GM12878 (cell line): ENCODE data around the gene FAM186B. TPM values are rescaled to one million over a fixed set of nuclear protein-coding genes. Genes with fewer than 3 reads are reported as not detected.

Source experiments
- ATAC-seq: fragments of 200-7000 bp; cut with Tn5 transposase; 3 replicates; pipeline ENCODE4 v1.9.1; 2020; ENCODE audit warnings: mild to moderate bottlenecking, moderate library complexity
- BruUV-seq: library from RNA; stranded (reverse); fragments of 400-500 nt; replicated peaks from 2 replicates; lab custom pipeline; 2021; lab: Mats Ljungman, UMichigan
- CTCF ChIA-PET: fragments of 300-600 bp; sonication (Branson Sonifier 250); formaldehyde crosslinking; extraction: SDS; loops from one replicate; lab custom pipeline; 2021; ENCODE audit warnings: inconsistent platforms; lab: Yijun Ruan, JAX
- POLR2A ChIA-PET: fragments of 350-600 bp; formaldehyde crosslinking; extraction: SDS; loops from one replicate; lab custom pipeline; 2021; ENCODE audit warnings: inconsistent platforms; lab: Charles Lee
- RAD21 ChIA-PET: fragments of 300-600 bp; sonication (Branson Sonifier 250); formaldehyde crosslinking; loops from one replicate; lab custom pipeline; 2023; ENCODE audit warnings: antibody characterized with exemption; ENCODE audit not compliant: unreplicated experiment; lab: Charles Lee
- SMC1A ChIA-PET: fragments of 300-600 bp; sonication (Branson Sonifier 250); formaldehyde crosslinking; loops from one replicate; lab custom pipeline; 2023; ENCODE audit not compliant: unreplicated experiment, uncharacterized antibody; lab: Charles Lee
- DNase-seq: peaks from one replicate; pipeline ENCODE4 v3.0.0-alpha.2; 2011; ENCODE audit warnings: low read depth, low spot score
- FAIRE-seq: peaks from 3 replicates; lab custom pipeline; 2011; peaks lifted over from hg19 to GRCh38; lab: Jason Lieb, UNC
- H2AFZ ChIP-seq: 2 replicates; pipeline ENCODE4 v1.6.0; 2011; ENCODE audit warnings: low read depth, low read length, control low read depth; ENCODE audit not compliant: control insufficient read depth
- H3K27ac ChIP-seq: 2 replicates; pipeline ENCODE4 v1.5.1; 2011; ENCODE audit warnings: control low read depth; ENCODE audit not compliant: control insufficient read depth, insufficient read depth
- H3K27me3 ChIP-seq, 2 experiments: replicated peaks in 1 of 2; 2 replicates each; pipeline versions ENCODE4 v1.6.0 to v1.6.1; 2011; ENCODE audit warnings: low read length in 1 of 2; ENCODE audit not compliant: control insufficient read depth in 2 of 2, insufficient read depth in 2 of 2
- H3K36me3 ChIP-seq, 2 experiments: 2 replicates each; pipeline ENCODE4 v1.5.1; 2011; ENCODE audit warnings: low read length in 1 of 2; ENCODE audit not compliant: control insufficient read depth in 2 of 2, insufficient read depth in 2 of 2
- H3K4me1 ChIP-seq: 2 replicates; pipeline ENCODE4 v1.6.1; 2011; ENCODE audit warnings: mild to moderate bottlenecking, low read length, moderate library complexity, mixed read lengths; ENCODE audit not compliant: control insufficient read depth, insufficient read depth
- H3K4me2 ChIP-seq: 2 replicates; pipeline ENCODE4 v1.6.0; 2011; ENCODE audit warnings: control low read depth; ENCODE audit not compliant: control insufficient read depth, insufficient read depth
- H3K4me3 ChIP-seq: fragments of 200-600 bp; sonication (generic); 2 replicates; pipeline ENCODE4 v1.5.1; 2016
- H3K79me2 ChIP-seq: 2 replicates; pipeline ENCODE4 v1.6.0; 2011; ENCODE audit warnings: low read length; ENCODE audit not compliant: control insufficient read depth, insufficient read depth
- H3K9ac ChIP-seq: 2 replicates; pipeline ENCODE4 v1.8.0; 2011; ENCODE audit warnings: low read length, control low read depth, mixed read lengths; ENCODE audit not compliant: control insufficient read depth, insufficient read depth
- H3K9me3 ChIP-seq: replicated peaks from 3 replicates; pipeline ENCODE4 v1.5.1; 2011; ENCODE audit warnings: mild to moderate bottlenecking, low read length; ENCODE audit not compliant: control insufficient read depth, insufficient read depth
- H4K20me1 ChIP-seq: 2 replicates; pipeline ENCODE4 v1.6.0; 2011; ENCODE audit not compliant: control insufficient read depth, insufficient read depth
- CBFB ChIP-seq: IDR thresholded peaks from 2 replicates; pipeline ENCODE4 v1.6.1; 2016; ENCODE audit warnings: antibody characterized with exemption, low read depth
- E2F4 ChIP-seq: IDR thresholded peaks from 2 replicates; pipeline ENCODE4 v1.6.1; 2012; ENCODE audit warnings: low read depth, low read length, improper control_type of control experiment
- EGR1 ChIP-seq, 2 experiments: IDR thresholded peaks; 1 replicate in 1 of 2; 2 replicates in 1 of 2; pipeline ENCODE4 v1.6.1; 2011 to 2012; ENCODE audit warnings: low read depth in 2 of 2, low read length in 2 of 2, borderline replicate concordance in 1 of 2, mild to moderate bottlenecking in 1 of 2, moderate library complexity in 1 of 2
- EP300 ChIP-seq, 2 experiments: fragments of 150-350 bp in 1 of 2; IDR thresholded peaks; 2 replicates each; pipeline ENCODE4 v1.6.1; 2011 to 2012; ENCODE audit warnings: low read depth in 2 of 2, low read length in 2 of 2, borderline replicate concordance in 1 of 2, improper control_type of control experiment in 1 of 2, inconsistent platforms in 1 of 2; ENCODE audit not compliant: control insufficient read depth in 1 of 2
- ETV6 ChIP-seq, 2 experiments: fragments of 450-650 bp in 1 of 2; IDR thresholded peaks in 1 of 2; conservative IDR thresholded peaks in 1 of 2; 2 replicates each; pipeline ENCODE4 v1.6.1; 2014; ENCODE audit warnings: antibody characterized with exemption in 1 of 2, borderline replicate concordance in 1 of 2, low read depth in 1 of 2, mild to moderate bottlenecking in 1 of 2, moderate library complexity in 1 of 2
- IRF5 ChIP-seq: fragments of 450-650 bp; IDR thresholded peaks from 2 replicates; pipeline ENCODE4 v1.6.1; 2017; ENCODE audit warnings: borderline replicate concordance
- MYB ChIP-seq: fragments of 150-350 bp; IDR thresholded peaks from 2 replicates; pipeline ENCODE4 v1.6.1; 2014; ENCODE audit warnings: mild to moderate bottlenecking, low read depth, low read length, borderline replicate concordance
- NBN ChIP-seq: fragments of 450-650 bp; IDR thresholded peaks from 2 replicates; pipeline ENCODE4 v1.6.1; 2016
- NR2C2 ChIP-seq: IDR thresholded peaks from 2 replicates; pipeline ENCODE4 v1.6.1; 2011; ENCODE audit warnings: borderline replicate concordance, low read depth; ENCODE audit not compliant: control insufficient read depth, insufficient read length
- PBX3 ChIP-seq: IDR thresholded peaks from 2 replicates; pipeline ENCODE4 v1.6.1; 2011; ENCODE audit warnings: mild to moderate bottlenecking, low read depth, low read length, moderate library complexity; ENCODE audit not compliant: insufficient replicate concordance
- POLR2A ChIP-seq: IDR thresholded peaks from 2 replicates; pipeline ENCODE4 v1.6.1; 2011; ENCODE audit warnings: low read depth, mild to moderate bottlenecking, low read length
- SIN3A ChIP-seq: IDR thresholded peaks from 2 replicates; pipeline ENCODE4 v1.6.1; 2012; ENCODE audit warnings: low read depth, low read length, improper control_type of control experiment
- SP1 ChIP-seq: IDR thresholded peaks from one replicate; pipeline ENCODE4 v1.6.1; 2011; ENCODE audit warnings: low read depth, low read length
- TCF12 ChIP-seq: IDR thresholded peaks from 2 replicates; pipeline ENCODE4 v1.6.1; 2011; ENCODE audit warnings: low read depth, mild to moderate bottlenecking, low read length
- TCF3 ChIP-seq: IDR thresholded peaks from 2 replicates; pipeline ENCODE4 v1.6.1; 2012; ENCODE audit warnings: low read depth, mild to moderate bottlenecking, low read length, borderline replicate concordance; ENCODE audit not compliant: insufficient read depth
- USF2 ChIP-seq: IDR thresholded peaks from 2 replicates; pipeline ENCODE4 v1.6.1; 2011; ENCODE audit warnings: low read depth, low read length, improper control_type of control experiment, borderline replicate concordance
- ZNF24 ChIP-seq: fragments of 450-650 bp; IDR thresholded peaks from 2 replicates; pipeline ENCODE4 v1.6.1; 2017; ENCODE audit warnings: antibody characterized with exemption, mild to moderate bottlenecking
- WGBS: methylation state at CpG from one replicate; pipeline ENCODE4 v1.1.6; 2016; ENCODE audit warnings: low lambda C conversion rate; ENCODE audit not compliant: insufficient replicate concordance, insufficient coverage; ENCODE audit errors: missing lambda C conversion rate; 5-methylcytosine and 5-hydroxymethylcytosine counted together
- in situ Hi-C: fragments of 300-500 bp; cut with MboI; formaldehyde crosslinking; loops from 9 replicates; pipeline ENCODE4 v1.14.3; 2018; ENCODE audit warnings: mixed read lengths
- intact Hi-C: fragments of 100-400 bp; cut with micrococcal nuclease; formaldehyde crosslinking; loops from one replicate; pipeline ENCODE4 v1.14.2; 2022; ENCODE audit not compliant: unreplicated experiment
- polyA plus RNA-seq, 11 experiments: library from polyadenylated mRNA; depleted of rRNA in 4 of 11; unstranded in 6 of 11; stranded (reverse) in 5 of 11; fragments of >200 nt; fragmentation: Nextera tagmentation in 4 of 11; fragmentation: Illumina TruSeq in 1 of 11; extraction: Ambion mirVana in 4 of 11; extraction: Trizol in 1 of 11; gene quantifications; 1 replicate in 1 of 11; 2 replicates in 10 of 11; pipeline versions ENCODE4 v1.2.1 to v1.2.3, GENCODE V29; 2011 to 2016; ENCODE audit warnings: inconsistent platforms in 2 of 11, missing spikeins in 2 of 11, low read depth in 1 of 11
- total RNA-seq, 4 experiments: library from RNA; depleted of rRNA in 3 of 4; stranded (reverse); fragments of >200 nt in 3 of 4; fragmentation: Illumina TruSeq in 1 of 4; extraction: Trizol in 1 of 4; gene quantifications; 2 replicates each; pipeline versions ENCODE4 v1.2.1 to v1.2.3, GENCODE V29; 2013 to 2021

The FAM186B gene
- total and polyA plus RNA-seq, 10 of the 15 experiments (the other 5 are each of a cell fraction or from before 2014, with no cell fraction given): 0.13 to 0.79 (median 0.51) TPM

- CTCF ChIA-PET: interaction anchor here (0.6 to 7.6 kb wide), 16 partner anchors 13 to 276 kb away, joined by 3 to 57 read pairs (median 5); partner anchors contain the start of genes FMNL3, SPATS2 and TMBIM6
- peak; percentile 36 for DNase-seq
- Histone ChIP-seq H3K4me3 (peak within 1 kb of the TSS; percentile 85), H3K4me2 (peak within 1 kb of the TSS; percentile 99), H4K20me1 (no peaks in the 10 kb centered on the region), H3K27ac (peak within 1 kb of the TSS; percentile 75), H3K9me3 (no peaks in the 10 kb centered on the region), H3K36me3 (no peaks in the 10 kb centered on the region), H3K9ac (peak within 1 kb of the TSS; percentile 72), H3K79me2 (no peaks in the 10 kb centered on the region), H2AFZ (peak within 1 kb of the TSS; percentile 78), H3K4me1 (peaks cover 17% of the 10 kb centered on the region), H3K27me3 (no peaks in the 10 kb centered on the region)
- ATAC-seq: peak; percentile 87
- WGBS: under 1% methylated on average over 57 of the region's 76 CpGs
- in situ Hi-C loops (no loop called here), intact Hi-C loops (loop anchor here (2.0 kb wide), 1 partner anchor 43 kb away; no protein-coding TSS in a partner anchor)
- SMC1A ChIA-PET: interaction anchor here (1.1 to 5.5 kb wide), 11 partner anchors 10 to 265 kb away, joined by 3 to 19 read pairs (median 4); no protein-coding TSS in a partner anchor
- FAIRE-seq: no peak
- RAD21 ChIA-PET: interaction anchor here (0.6 to 3.9 kb wide), 9 partner anchors 22 to 292 kb away, joined by 3 to 23 read pairs (median 5); no protein-coding TSS in a partner anchor
- POLR2A ChIA-PET: interaction anchor here (0.6 to 4.5 kb wide), 10 partner anchors 16 to 257 kb away, joined by 3 to 35 read pairs (median 4); partner anchors contain the start of genes FMNL3 and TMBIM6
- BruUV-seq: no TSS peak
- TF ChIP-seq POLR2A: peak; percentile 90
- TF ChIP-seq ETV6 (conservative IDR thresholded peaks at IDR 0.05 in 1 of 2, IDR thresholded peaks at IDR 0.05 in 1 of 2; ENCODE audit: borderline replicate concordance in 1 of 2, low read depth in 1 of 2): no peak
- TF ChIP-seq E2F4: no peak
- TF ChIP-seq ZNF24: no peak
- TF ChIP-seq PBX3: peak; percentile 77
- no peak for TF ChIP-seq NBN
- TF ChIP-seq USF2: no peak
- no peak for TF ChIP-seq MYB
- peak; percentile 40; the same call in 1 of the 2 replicates for TF ChIP-seq CBFB
- peak in 1 of 2 experiments; percentile 99; a peak in 2 of 3 replicates for TF ChIP-seq EGR1 (IDR thresholded peaks at IDR 0.05; ENCODE audit: borderline replicate concordance in 1 of 2, low read depth in 2 of 2, low read length in 2 of 2)
- no peak; the same call in 1 of the 2 replicates for TF ChIP-seq SIN3A
- TF ChIP-seq TCF3: peak; percentile 83
- TF ChIP-seq NR2C2: no peak
- no peak for TF ChIP-seq IRF5
- TF ChIP-seq TCF12: peak; percentile 93
- TF ChIP-seq SP1: peak; percentile 73
- TF ChIP-seq EP300 (IDR thresholded peaks at IDR 0.05; ENCODE audit: borderline replicate concordance in 1 of 2, control insufficient read depth in 1 of 2, low read depth in 2 of 2, low read length in 2 of 2): no peak
Observed at GRCh38 chr12:49623142-49623904, 17.9 kb upstream of the FAM186B start, which contains the start of gene PRPF40B. TSS of gene PRPF40B (plus strand) at chr12:49623561. CDS start at chr12:49623591, 30 bp downstream.
